Activated CD8-positive, alpha-beta T cell treated with anti-CD3 and anti-CD28 coated beads for 36 hours (primary cell): ENCODE results near the gene UBR2. TPM values are rescaled to one million over a fixed set of nuclear protein-coding genes. Genes with fewer than 3 reads are reported as not detected.

Experiments used
- ATAC-seq: fragments of 200-7000 bp; cut with Tn5 transposase; one replicate; pipeline ENCODE4 v1.10.0; 2021; ENCODE audit warnings: mild to moderate bottlenecking, moderate library complexity
- CTCF ChIA-PET: fragments of 350-600 bp; sonication (Branson Sonifier 250); formaldehyde crosslinking; loops from one replicate; lab custom pipeline; 2021; ENCODE audit warnings: antibody characterized with exemption; lab: Charles Lee
- POLR2A ChIA-PET: fragments of 350-600 bp; sonication (Branson Sonifier 250); formaldehyde crosslinking; loops from one replicate; lab custom pipeline; 2021; ENCODE audit warnings: antibody characterized with exemption; lab: Charles Lee
- DNase-seq: peaks from one replicate; pipeline ENCODE4 v3.0.0-alpha.2; 2020
- H3K27ac Mint-ChIP-seq: one replicate; pipeline ENCODE4 v1.8.0; 2021; ENCODE audit warnings: mild to moderate bottlenecking, mixed read lengths
- H3K27me3 Mint-ChIP-seq: one replicate; pipeline ENCODE4 v1.8.0; 2021; ENCODE audit warnings: mixed read lengths
- H3K36me3 Mint-ChIP-seq: one replicate; pipeline ENCODE4 v1.8.0; 2021; ENCODE audit warnings: low read depth, mixed read lengths
- H3K4me1 Mint-ChIP-seq: one replicate; pipeline ENCODE4 v1.8.0; 2021; ENCODE audit warnings: low read depth, mixed read lengths
- H3K4me3 Mint-ChIP-seq: one replicate; pipeline ENCODE4 v1.8.0; 2021; ENCODE audit warnings: mild to moderate bottlenecking, moderate library complexity, mixed read lengths
- H3K9me3 Mint-ChIP-seq: one replicate; pipeline ENCODE4 v1.8.0; 2021; ENCODE audit warnings: mixed read lengths
- CTCF ChIP-seq: fragments of 200-600 bp; IDR thresholded peaks from one replicate; pipeline ENCODE4 v1.8.0; 2022; ENCODE audit warnings: antibody characterized with exemption, mild to moderate bottlenecking
- intact Hi-C: fragments of 100-400 bp; cut with micrococcal nuclease; formaldehyde crosslinking; loops from one replicate; pipeline ENCODE4 v1.10.0; 2022
- total RNA-seq, 2 experiments: library from RNA; stranded (reverse); gene quantifications; one replicate each; pipeline ENCODE4 v1.2.3, GENCODE V29; 2021

Gene UBR2
- total RNA-seq, 2 experiments from 2014 or later, result 24.5 to 25.8 TPM

GRCh38 chr6:42690872-42691271 lies 127.0 kb downstream of the UBR2 start:
- no peak for DNase-seq
- no peaks in the 10 kb centered on the region for H3K27me3 Mint-ChIP-seq
- no peak for TF ChIP-seq CTCF
- H3K4me1 Mint-ChIP-seq, result peaks cover 38% of the 10 kb centered on the region
- peaks cover 60% of the 10 kb centered on the region for H3K36me3 Mint-ChIP-seq
- ATAC-seq, result no peak
- no peak overlapping the region for H3K4me3 Mint-ChIP-seq
- H3K9me3 Mint-ChIP-seq, result no peaks in the 10 kb centered on the region
- ChIA-PET POLR2A (interaction anchor here (0.8 kb wide), 1 partner anchor 105 kb away, joined by 3 read pairs; no protein-coding TSS in a partner anchor), CTCF (interaction anchor here (1.4 to 7.8 kb wide), 3 partner anchors 18 to 36 kb away, joined by 3 to 39 read pairs (median 29); no protein-coding TSS in a partner anchor)
- intact Hi-C loops, result no loop called here
- H3K27ac Mint-ChIP-seq, result peak overlapping the region; percentile 73

GRCh38 chr6:42692137-42692911 lies 128.5 kb downstream of the UBR2 start:
- DNase-seq (peak; percentile 64), ATAC-seq (peak; percentile 79)
- TF ChIP-seq CTCF, result no peak
- ChIA-PET POLR2A (interaction anchor here (0.8 to 1.8 kb wide), 6 partner anchors 13 to 187 kb away, joined by 3 to 6 read pairs (median 3); partner anchors contain the start of gene RPL7L1), CTCF (interaction anchor here (0.6 to 7.8 kb wide), 10 partner anchors 12 to 480 kb away, joined by 3 to 39 read pairs (median 3); no protein-coding TSS in a partner anchor)
- no peaks in the 10 kb centered on the region for H3K27me3 Mint-ChIP-seq
- intact Hi-C loops, result no loop called here
- peaks cover 38% of the 10 kb centered on the region for H3K4me1 Mint-ChIP-seq
- peaks cover 52% of the 10 kb centered on the region for H3K36me3 Mint-ChIP-seq
- no peak overlapping the region for H3K4me3 Mint-ChIP-seq
- no peaks in the 10 kb centered on the region for H3K9me3 Mint-ChIP-seq
- peak overlapping the region; percentile 93 for H3K27ac Mint-ChIP-seq

- intact Hi-C loops, result no loop called here
- Mint-ChIP-seq H3K4me1 (peaks cover 38% of the 10 kb centered on the region), H3K36me3 (peaks cover 40% of the 10 kb centered on the region), H3K9me3 (no peaks in the 10 kb centered on the region), H3K27ac (peak overlapping the region; percentile 93), H3K27me3 (no peaks in the 10 kb centered on the region), H3K4me3 (no peak overlapping the region)
- ATAC-seq, result peak; percentile 43
- TF ChIP-seq CTCF, result no peak
- DNase-seq, result no peak
- POLR2A ChIA-PET, result interaction anchor here (1.4 to 1.8 kb wide), 2 partner anchors 77 to 91 kb away, joined by 4 to 6 read pairs; no protein-coding TSS in a partner anchor
- CTCF ChIA-PET, result interaction anchor here (0.5 to 7.8 kb wide), 6 partner anchors 18 to 206 kb away, joined by 3 to 39 read pairs (median 4); no protein-coding TSS in a partner anchor
These were observed 130.0 kb downstream of the UBR2 start for GRCh38 chr6:42693725-42694323.

GRCh38 chr6:42694586-42694985 lies 130.8 kb downstream of the UBR2 start:
- CTCF ChIA-PET, result interaction anchor here (1.4 to 7.8 kb wide), 2 partner anchors 32 to 206 kb away, joined by 4 to 39 read pairs; no protein-coding TSS in a partner anchor

More at GRCh38 chr6:42694586-42694985, 130.8 kb downstream of the UBR2 start:
- Mint-ChIP-seq H3K4me1 (peaks cover 38% of the 10 kb centered on the region), H3K36me3 (peaks cover 37% of the 10 kb centered on the region), H3K27ac (peak overlapping the region; percentile 93), H3K4me3 (no peak overlapping the region), H3K27me3 (no peaks in the 10 kb centered on the region), H3K9me3 (no peaks in the 10 kb centered on the region)
- intact Hi-C loops, result no loop called here
- no peak for DNase-seq
- no peak for TF ChIP-seq CTCF
- ATAC-seq, result no peak
- POLR2A ChIA-PET, result no interaction called here
